Measurements from ENCODE around the gene SSH2. TPM values are rescaled to one million over a fixed set of nuclear protein-coding genes. Genes with fewer than 3 reads are reported as not detected.

Gene SSH2
- total RNA-seq, 1 experiment from 2014 or later = 8.5 TPM

DNA sequence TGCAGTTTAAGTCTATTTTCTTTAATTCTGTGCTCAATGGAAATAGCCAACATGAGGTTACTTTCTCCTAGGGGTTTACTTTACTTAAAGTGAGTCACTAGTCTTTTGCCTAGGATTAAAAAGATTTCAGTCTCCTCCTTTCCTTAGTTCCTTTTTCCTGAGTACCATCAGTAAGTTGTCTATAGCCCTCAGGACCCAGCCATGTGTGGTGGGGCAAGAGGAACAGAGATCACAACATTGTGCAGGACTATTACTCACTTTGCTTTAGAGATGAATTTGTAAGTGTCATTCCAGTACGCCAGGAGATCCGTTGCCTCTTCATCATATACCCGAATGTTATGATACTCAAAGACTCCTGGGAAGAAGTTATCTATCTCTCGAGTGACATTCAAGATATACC is 279.6 kb downstream of the SSH2 start:
- Histone ChIP-seq H3K27me3 (ENCODE audit: low read length) (no peaks in the 10 kb centered on the region), H3K36me3 (ENCODE audit: low read depth, low read length) (no peaks in the 10 kb centered on the region), H3K9me2 (replicated peaks; ENCODE audit: low read length) (no peaks in the 10 kb centered on the region), H3K4me1 (ENCODE audit: insufficient read depth, low read length) (no peaks in the 10 kb centered on the region), H2AFZ (ENCODE audit: low read length) (no peak overlapping the region), H4K20me1 (ENCODE audit: low read length) (no peaks in the 10 kb centered on the region), H3K27ac (ENCODE audit: low read length) (no peak overlapping the region), H3K9ac (ENCODE audit: low read length) (no peak overlapping the region), H3K79me2 (ENCODE audit: low read length) (no peaks in the 10 kb centered on the region), H3K4me3 (ENCODE audit: low read length) (no peak overlapping the region), H3K9me3 (ENCODE audit: low read length) (no peaks in the 10 kb centered on the region), H3K4me2 (ENCODE audit: low read length) (no peak overlapping the region), H3F3A (ENCODE audit: low read length, unreplicated experiment) (no peaks in the 10 kb centered on the region)
- TF ChIP-seq, protein P1, sequence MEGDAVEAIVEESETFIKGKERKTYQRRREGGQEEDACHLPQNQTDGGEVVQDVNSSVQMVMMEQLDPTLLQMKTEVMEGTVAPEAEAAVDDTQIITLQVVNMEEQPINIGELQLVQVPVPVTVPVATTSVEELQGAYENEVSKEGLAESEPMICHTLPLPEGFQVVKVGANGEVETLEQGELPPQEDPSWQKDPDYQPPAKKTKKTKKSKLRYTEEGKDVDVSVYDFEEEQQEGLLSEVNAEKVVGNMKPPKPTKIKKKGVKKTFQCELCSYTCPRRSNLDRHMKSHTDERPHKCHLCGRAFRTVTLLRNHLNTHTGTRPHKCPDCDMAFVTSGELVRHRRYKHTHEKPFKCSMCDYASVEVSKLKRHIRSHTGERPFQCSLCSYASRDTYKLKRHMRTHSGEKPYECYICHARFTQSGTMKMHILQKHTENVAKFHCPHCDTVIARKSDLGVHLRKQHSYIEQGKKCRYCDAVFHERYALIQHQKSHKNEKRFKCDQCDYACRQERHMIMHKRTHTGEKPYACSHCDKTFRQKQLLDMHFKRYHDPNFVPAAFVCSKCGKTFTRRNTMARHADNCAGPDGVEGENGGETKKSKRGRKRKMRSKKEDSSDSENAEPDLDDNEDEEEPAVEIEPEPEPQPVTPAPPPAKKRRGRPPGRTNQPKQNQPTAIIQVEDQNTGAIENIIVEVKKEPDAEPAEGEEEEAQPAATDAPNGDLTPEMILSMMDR (conservative IDR thresholded peaks at IDR 0.05; ENCODE audit: low read depth, low read length) = no peak
- TF ChIP-seq EZH2 (IDR thresholded peaks at IDR 0.05; ENCODE audit: low read length, unreplicated experiment) = no peak
- TF ChIP-seq EZH2phosphoT487 (IDR thresholded peaks at IDR 0.05; ENCODE audit: borderline replicate concordance, low read length) = no peak
- ChIA-PET POLR2A (ENCODE audit: unreplicated experiment) (no interaction called here), CTCF (no interaction called here)
- ATAC-seq (no peak), DNase-seq (no peak)
- intact Hi-C loops (cut with micrococcal nuclease) = no loop called here
- no TSS peak for BruUV-seq (replicated peaks)

- Histone ChIP-seq H3K4me2 (ENCODE audit: low read length) (no peak overlapping the region), H3K9ac (ENCODE audit: low read length) (no peak overlapping the region), H3K36me3 (ENCODE audit: low read depth, low read length) (no peaks in the 10 kb centered on the region), H3K9me2 (replicated peaks; ENCODE audit: low read length) (no peaks in the 10 kb centered on the region), H3K4me3 (ENCODE audit: low read length) (no peak overlapping the region), H3K27me3 (ENCODE audit: low read length) (no peaks in the 10 kb centered on the region), H3K79me2 (ENCODE audit: low read length) (no peaks in the 10 kb centered on the region), H3K4me1 (ENCODE audit: insufficient read depth, low read length) (no peaks in the 10 kb centered on the region), H3K27ac (ENCODE audit: low read length) (no peak overlapping the region), H2AFZ (ENCODE audit: low read length) (no peak overlapping the region), H3F3A (ENCODE audit: low read length, unreplicated experiment) (no peaks in the 10 kb centered on the region), H4K20me1 (ENCODE audit: low read length) (no peaks in the 10 kb centered on the region), H3K9me3 (ENCODE audit: low read length) (no peaks in the 10 kb centered on the region)
- TF ChIP-seq EZH2 (IDR thresholded peaks at IDR 0.05; ENCODE audit: low read length, unreplicated experiment) (no peak), EZH2phosphoT487 (IDR thresholded peaks at IDR 0.05; ENCODE audit: borderline replicate concordance, low read length) (no peak)
- TF ChIP-seq, protein P1 (conservative IDR thresholded peaks at IDR 0.05; ENCODE audit: low read depth, low read length) = no peak
- CTCF ChIA-PET = no interaction called here
- intact Hi-C loops (cut with micrococcal nuclease) = no loop called here
- POLR2A ChIA-PET (ENCODE audit: unreplicated experiment) = no interaction called here
- DNase-seq = no peak
- BruUV-seq (replicated peaks) = no TSS peak
- no peak for ATAC-seq
Observed at GRCh38 chr17:29649359-29649758, 280.7 kb downstream of the SSH2 start.

DNA sequence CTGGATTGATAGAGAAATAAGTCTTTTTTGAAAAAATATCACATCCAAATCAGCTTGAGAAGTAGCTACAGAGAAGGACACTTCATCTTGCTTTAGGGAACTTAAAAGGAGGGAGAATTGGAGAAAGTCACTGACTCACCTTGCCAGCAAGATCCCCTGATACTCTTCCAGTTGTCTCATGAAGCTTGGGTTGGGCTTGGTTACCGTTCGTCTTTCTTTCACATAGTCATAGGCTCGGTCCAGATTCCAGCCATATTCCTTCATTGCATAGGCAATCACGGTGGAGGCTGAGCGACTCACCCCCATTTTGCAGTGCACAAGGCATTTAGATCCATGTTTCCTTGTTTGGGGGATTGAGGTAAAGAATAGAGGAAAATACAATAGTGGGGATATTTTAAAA is 282.0 kb downstream of the SSH2 start:
- H3K9me2 ChIP-seq (replicated peaks; ENCODE audit: low read length) = no peaks in the 10 kb centered on the region
- ChIA-PET POLR2A (ENCODE audit: unreplicated experiment) (no interaction called here), CTCF (no interaction called here)
- no peak overlapping the region for H2AFZ ChIP-seq (ENCODE audit: low read length)
- no peak for DNase-seq
- H3K4me1 ChIP-seq (ENCODE audit: insufficient read depth, low read length) = no peaks in the 10 kb centered on the region
- H4K20me1 ChIP-seq (ENCODE audit: low read length) = no peaks in the 10 kb centered on the region
- ATAC-seq = no peak
- no peaks in the 10 kb centered on the region for H3K79me2 ChIP-seq (ENCODE audit: low read length)
- no peak overlapping the region for H3K4me3 ChIP-seq (ENCODE audit: low read length)
- no TSS peak for BruUV-seq (replicated peaks)
- no peaks in the 10 kb centered on the region for H3K9me3 ChIP-seq (ENCODE audit: low read length)
- no peak overlapping the region for H3K27ac ChIP-seq (ENCODE audit: low read length)
- intact Hi-C loops (cut with micrococcal nuclease) = no loop called here
- no peak overlapping the region for H3K4me2 ChIP-seq (ENCODE audit: low read length)
- H3K36me3 ChIP-seq (ENCODE audit: low read depth, low read length) = no peaks in the 10 kb centered on the region
- no peak for TF ChIP-seq EZH2 (IDR thresholded peaks at IDR 0.05; ENCODE audit: low read length, unreplicated experiment)
- TF ChIP-seq, protein P1 (conservative IDR thresholded peaks at IDR 0.05; ENCODE audit: low read depth, low read length) = no peak
- TF ChIP-seq EZH2phosphoT487 (IDR thresholded peaks at IDR 0.05; ENCODE audit: borderline replicate concordance, low read length) = no peak
- H3K9ac ChIP-seq (ENCODE audit: low read length) = no peak overlapping the region
- H3F3A ChIP-seq (ENCODE audit: low read length, unreplicated experiment) = no peaks in the 10 kb centered on the region
- no peaks in the 10 kb centered on the region for H3K27me3 ChIP-seq (ENCODE audit: low read length)

All from PC-3 (cell line).